ENCODE data around the gene BMP7.

- no peak for TF ChIP-seq POLR2A (IDR thresholded peaks at IDR 0.05)
- TF ChIP-seq, protein P1, sequence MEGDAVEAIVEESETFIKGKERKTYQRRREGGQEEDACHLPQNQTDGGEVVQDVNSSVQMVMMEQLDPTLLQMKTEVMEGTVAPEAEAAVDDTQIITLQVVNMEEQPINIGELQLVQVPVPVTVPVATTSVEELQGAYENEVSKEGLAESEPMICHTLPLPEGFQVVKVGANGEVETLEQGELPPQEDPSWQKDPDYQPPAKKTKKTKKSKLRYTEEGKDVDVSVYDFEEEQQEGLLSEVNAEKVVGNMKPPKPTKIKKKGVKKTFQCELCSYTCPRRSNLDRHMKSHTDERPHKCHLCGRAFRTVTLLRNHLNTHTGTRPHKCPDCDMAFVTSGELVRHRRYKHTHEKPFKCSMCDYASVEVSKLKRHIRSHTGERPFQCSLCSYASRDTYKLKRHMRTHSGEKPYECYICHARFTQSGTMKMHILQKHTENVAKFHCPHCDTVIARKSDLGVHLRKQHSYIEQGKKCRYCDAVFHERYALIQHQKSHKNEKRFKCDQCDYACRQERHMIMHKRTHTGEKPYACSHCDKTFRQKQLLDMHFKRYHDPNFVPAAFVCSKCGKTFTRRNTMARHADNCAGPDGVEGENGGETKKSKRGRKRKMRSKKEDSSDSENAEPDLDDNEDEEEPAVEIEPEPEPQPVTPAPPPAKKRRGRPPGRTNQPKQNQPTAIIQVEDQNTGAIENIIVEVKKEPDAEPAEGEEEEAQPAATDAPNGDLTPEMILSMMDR (IDR thresholded peaks at IDR 0.05): no peak
Measured at GRCh38 chr20:57265336-57265996, 975 bp downstream of the BMP7 start.
